ENCODE measurements around the gene GPR12.

The GPR12 gene

DNA sequence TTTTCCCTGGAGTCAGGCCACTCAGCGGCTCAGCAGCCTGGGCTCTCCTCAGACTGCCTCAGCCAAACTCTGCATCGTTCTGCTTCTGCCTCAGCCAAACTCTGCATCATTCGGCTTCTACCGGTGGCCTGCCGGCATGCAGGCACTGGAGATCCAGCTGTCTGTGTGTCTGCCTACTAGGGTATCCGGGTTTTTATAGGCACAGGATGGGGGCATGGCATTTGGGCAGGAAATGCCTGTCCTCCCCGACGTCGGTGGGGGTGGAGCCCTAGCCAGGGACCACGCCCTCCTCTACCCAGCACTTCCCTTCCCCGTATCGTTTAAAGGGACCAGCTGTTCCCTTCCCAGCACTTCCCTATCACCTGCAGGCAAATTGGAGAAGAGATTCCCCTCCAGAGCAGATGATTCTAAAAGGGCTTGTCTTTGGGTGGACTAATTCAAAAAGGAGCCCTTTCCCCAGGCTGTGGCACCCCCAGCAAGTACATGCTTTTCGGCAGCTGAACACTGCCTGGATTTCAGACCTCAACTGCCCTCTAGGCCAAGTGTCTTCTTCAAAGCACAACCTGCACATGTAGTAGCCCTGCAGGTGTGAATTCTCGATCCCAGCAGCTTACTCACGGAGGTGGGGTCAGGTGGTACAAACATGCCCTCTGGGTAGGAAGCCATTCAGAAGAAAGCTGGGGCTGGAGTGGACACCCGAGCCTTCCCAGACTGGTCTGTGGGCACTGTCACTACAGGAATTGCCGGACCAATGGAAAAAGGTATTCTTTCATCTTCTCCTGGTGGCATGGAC is 25.4 kb upstream of the GPR12 start:
- 0 out of 2 replicates have a peak, but pooled peaks cover 3% of the 10 kb centered on the region for H3K27me3 ChIP-seq
- DNase-seq: no peak
- TF ChIP-seq, protein P1, sequence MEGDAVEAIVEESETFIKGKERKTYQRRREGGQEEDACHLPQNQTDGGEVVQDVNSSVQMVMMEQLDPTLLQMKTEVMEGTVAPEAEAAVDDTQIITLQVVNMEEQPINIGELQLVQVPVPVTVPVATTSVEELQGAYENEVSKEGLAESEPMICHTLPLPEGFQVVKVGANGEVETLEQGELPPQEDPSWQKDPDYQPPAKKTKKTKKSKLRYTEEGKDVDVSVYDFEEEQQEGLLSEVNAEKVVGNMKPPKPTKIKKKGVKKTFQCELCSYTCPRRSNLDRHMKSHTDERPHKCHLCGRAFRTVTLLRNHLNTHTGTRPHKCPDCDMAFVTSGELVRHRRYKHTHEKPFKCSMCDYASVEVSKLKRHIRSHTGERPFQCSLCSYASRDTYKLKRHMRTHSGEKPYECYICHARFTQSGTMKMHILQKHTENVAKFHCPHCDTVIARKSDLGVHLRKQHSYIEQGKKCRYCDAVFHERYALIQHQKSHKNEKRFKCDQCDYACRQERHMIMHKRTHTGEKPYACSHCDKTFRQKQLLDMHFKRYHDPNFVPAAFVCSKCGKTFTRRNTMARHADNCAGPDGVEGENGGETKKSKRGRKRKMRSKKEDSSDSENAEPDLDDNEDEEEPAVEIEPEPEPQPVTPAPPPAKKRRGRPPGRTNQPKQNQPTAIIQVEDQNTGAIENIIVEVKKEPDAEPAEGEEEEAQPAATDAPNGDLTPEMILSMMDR (IDR thresholded peaks at IDR 0.05; ENCODE audit: low read depth, low read length): no peak
- H3K9me3 ChIP-seq: no peaks in the 10 kb centered on the region
- no peak overlapping the region for H3K4me3 ChIP-seq (ENCODE audit: low read depth, low read length)
- no peaks in the 10 kb centered on the region for H3K36me3 ChIP-seq
- H3K4me1 ChIP-seq: no peaks in the 10 kb centered on the region

DNA sequence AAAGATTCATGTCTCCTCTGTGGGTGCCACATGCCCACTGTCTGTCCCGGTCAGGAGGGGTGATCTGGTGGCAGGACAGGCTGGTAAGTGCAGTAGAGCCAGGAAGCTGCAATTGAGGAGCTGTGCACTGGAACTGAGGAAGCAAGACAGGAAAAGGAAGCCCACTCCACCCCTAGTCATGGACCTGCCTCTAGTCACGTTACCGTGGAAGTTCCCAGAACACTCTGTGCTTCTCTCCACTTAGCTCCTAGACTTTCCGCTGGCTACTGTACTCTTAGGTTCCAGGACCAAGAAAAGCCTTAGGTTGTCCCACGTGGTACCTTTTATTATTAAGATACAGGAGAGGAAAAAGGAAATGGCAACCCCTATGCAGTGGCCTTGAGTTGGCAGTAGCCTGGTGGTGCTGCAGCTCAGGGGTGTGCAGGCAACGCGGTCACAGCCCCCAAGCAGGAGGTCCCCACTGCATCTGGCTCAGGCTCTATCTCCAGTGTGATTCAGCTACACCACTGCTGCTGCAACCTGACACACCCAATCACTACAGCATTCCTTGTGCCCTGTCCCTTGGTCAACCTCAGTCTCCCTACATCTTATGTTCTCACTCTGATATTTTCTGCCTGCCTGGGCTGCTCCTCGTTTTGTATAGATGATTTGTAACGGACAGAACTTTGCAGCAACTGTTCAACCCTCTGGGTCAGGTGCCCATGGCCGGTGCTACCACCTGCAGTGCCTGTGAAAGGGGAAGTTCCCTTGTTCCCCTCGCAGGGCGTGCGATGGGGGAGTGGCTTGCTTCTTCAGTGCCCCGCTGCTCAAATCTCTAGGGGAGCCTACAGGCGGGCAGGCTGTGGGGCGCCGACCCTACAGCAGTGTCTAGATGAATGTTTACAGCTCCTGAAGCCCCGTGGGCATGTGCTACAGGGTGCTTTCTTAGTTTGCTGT is 24.4 kb upstream of the GPR12 start:
- TF ChIP-seq, protein P1 (IDR thresholded peaks at IDR 0.05; ENCODE audit: low read depth, low read length): no peak
- Histone ChIP-seq H3K27me3 (0 out of 2 replicates have a peak, but pooled peaks cover 3% of the 10 kb centered on the region), H3K4me3 (ENCODE audit: low read depth, low read length) (no peak overlapping the region), H3K9me3 (no peaks in the 10 kb centered on the region), H3K4me1 (no peaks in the 10 kb centered on the region), H3K36me3 (no peaks in the 10 kb centered on the region)
- no peak for DNase-seq

DNA sequence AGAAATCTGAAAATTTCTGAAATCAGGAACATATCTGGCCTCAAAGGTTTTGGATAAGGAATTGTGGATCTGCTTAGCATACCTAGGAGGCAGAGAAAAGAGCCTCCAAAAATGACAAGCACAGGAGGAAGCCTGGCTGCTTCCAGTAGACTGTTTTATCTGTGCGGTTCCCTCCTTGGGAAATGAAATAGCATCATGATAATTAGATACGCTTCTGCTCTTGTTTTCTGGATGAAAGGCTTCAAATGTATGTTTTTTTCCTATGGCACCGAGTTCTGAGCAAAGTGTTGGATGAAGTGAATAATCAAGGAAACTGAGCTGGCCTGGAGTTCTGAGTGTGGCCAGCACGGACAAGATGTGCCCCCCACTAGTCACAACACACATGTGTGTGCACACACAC is 19.8 kb upstream of the GPR12 start:
- Histone ChIP-seq H3K36me3 (no peaks in the 10 kb centered on the region), H3K27me3 (0 out of 2 replicates have a peak, but pooled peaks cover 1% of the 10 kb centered on the region), H3K9me3 (no peaks in the 10 kb centered on the region), H3K4me3 (ENCODE audit: low read depth, low read length) (no peak overlapping the region), H3K4me1 (no peaks in the 10 kb centered on the region)
- TF ChIP-seq, protein P1 (IDR thresholded peaks at IDR 0.05; ENCODE audit: low read depth, low read length): no peak
- no peak for DNase-seq

DNA sequence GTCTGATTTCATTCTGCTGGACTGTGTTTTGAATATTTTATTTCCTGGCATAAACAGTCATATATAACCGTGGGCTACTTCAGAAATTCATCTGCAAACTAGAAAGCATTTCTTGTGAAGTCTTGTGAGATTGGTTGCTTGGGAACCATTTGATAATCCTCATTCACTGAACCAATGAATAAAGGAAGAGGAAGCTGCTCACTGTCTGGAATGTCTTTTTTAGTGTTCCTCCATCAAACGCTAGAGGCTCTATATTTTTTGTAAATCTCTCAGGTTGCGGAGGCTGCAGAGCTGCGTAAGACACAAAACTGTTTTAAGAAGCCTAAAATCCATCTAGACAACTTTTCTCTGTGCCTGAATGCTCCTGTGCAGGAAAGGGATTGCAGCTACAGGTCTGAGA is 18.7 kb upstream of the GPR12 start:
- Histone ChIP-seq H3K27me3 (no peaks in the 10 kb centered on the region), H3K4me1 (no peaks in the 10 kb centered on the region), H3K4me3 (ENCODE audit: low read depth, low read length) (no peak overlapping the region), H3K36me3 (no peaks in the 10 kb centered on the region), H3K9me3 (no peaks in the 10 kb centered on the region)
- TF ChIP-seq, protein P1 (IDR thresholded peaks at IDR 0.05; ENCODE audit: low read depth, low read length): no peak
- no peak for DNase-seq

DNA sequence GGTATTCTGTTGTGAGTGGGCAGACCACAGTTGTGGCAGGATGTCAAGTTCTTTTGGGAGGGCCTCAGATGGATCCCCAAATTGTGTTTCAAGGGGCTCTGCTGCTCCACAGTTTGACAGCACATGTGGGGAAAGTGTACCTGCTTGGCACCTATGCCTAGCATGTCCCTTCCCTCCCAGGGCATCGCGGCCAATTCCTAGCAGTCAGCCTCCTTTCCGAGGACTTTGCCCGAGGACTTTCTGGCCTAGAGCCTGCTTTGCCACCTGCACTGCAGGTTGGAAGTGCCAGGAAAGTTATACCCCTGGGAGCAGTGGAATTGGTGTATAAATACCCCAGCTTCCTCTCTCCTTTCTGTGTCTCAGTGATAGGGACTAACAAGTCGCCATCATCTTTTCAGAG is 11.9 kb upstream of the GPR12 start:
- no peak overlapping the region for H3K4me3 ChIP-seq (ENCODE audit: low read depth, low read length)
- no peaks in the 10 kb centered on the region for H3K36me3 ChIP-seq
- no peaks in the 10 kb centered on the region for H3K27me3 ChIP-seq
- DNase-seq: no peak
- H3K4me1 ChIP-seq: no peaks in the 10 kb centered on the region
- H3K9me3 ChIP-seq: no peaks in the 10 kb centered on the region
- TF ChIP-seq, protein P1 (IDR thresholded peaks at IDR 0.05; ENCODE audit: low read depth, low read length): no peak

Measured in BE2C (cell line).